ENCODE results near the gene PPM1L.

PPM1L gene

DNA sequence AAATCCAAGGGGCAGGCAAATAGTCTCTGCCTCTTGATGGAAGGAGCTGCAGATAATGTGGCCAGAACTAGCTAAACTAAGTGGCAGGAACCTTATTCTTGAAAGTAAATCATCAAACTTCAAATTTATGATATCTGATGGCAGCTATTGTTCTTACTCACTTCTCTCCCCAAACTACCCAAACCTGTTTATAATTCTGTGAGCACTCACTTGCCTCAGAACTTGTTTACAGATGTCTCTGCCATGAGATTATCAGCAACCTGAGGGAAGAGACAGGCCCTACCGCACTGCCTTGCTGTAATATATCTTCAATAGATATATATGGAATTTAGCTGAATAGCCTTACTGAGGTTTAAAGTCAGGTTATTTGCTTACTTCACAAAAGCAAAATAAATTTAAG is 351.3 kb downstream of the PPM1L start:
- no peak for DNase-seq

DNA sequence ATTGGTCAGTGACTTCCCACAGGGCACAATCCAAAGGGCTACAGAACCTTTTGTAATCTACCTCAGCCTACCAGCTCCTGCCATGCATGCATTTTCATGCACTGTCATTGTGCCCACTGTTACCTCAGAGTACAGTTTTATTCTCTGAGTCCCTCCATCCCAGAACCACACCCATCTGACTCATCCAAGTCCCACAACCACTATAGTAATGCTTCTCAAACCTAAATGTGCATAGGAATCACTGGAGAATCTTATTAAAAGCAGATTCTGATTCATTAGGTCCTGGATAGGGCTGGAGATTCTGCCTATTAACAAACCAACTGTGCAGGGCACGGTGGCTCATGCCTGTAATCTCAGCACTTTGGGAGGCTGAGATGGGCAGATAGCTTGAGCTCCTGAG is 352.8 kb downstream of the PPM1L start:
- no peak for DNase-seq

DNA sequence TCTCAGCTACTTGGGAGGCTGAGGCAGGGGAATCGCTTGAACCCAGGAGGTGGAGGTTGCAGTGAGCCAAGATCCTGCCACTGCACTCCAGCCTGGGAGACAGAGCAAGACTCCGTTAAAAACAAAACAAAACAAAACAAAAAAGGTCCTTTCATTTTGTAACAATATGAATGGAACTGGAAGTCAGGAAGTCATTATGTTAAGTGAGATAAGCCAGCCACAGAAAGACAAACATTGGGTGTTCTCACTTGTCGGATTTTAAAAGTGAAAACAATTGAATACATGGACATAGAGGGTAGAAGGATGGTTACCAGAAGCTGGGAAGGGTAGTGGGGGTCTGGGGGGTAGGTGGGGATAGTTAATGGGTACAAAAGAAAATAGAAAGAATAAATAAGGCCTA is 361.6 kb downstream of the PPM1L start:
- no peak for DNase-seq

DNA sequence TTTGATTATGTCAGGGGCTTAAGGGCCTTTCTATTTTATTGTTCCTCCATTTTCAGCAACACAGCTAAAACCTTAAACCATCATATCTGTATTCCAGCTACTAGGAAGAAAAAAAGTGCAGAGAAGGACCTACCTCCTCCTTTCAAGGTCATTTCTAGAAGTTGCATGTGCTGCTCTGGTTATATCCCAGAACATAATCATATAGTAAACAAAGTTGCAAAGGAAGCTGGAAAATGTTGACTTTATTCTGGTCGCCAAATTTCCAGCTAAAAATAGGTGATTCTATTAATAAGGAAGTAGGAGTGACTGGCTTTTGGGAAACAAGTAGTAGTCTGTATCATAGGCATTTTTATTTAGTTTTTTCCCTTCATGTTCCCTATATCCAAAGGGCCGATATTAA is 370.5 kb downstream of the PPM1L start:
- DNase-seq = no peak

Data from NCI-H774 (cell line).